HG03280 (cell line): ENCODE measurements around the gene TSHR.
A peak's percentile ranks its signal among the peaks of the same experiment; 100 is the strongest.
"Not testable (repeated sequence)": the region's sequence is repeated elsewhere in the genome, so short reads cannot be mapped to it uniquely, and the experiment has no call there.

Experiments
- ATAC-seq: cut with Tn5 transposase; IDR thresholded peaks from one replicate; pipeline ENCODE4 v1.9.1; 2021; ENCODE audit warnings: mild to moderate bottlenecking, moderate library complexity; ENCODE audit not compliant: unreplicated experiment

Gene TSHR

GRCh38 chr14:80992580-80992979, 37.2 kb downstream of the TSHR start:
- ATAC-seq, result no peak

- ATAC-seq, result peak; percentile 78
Observed at GRCh38 chr14:80996049-80996901, 40.9 kb downstream of the TSHR start.

- ATAC-seq, result no peak
Observed at GRCh38 chr14:81001447-81001846, 46.0 kb downstream of the TSHR start.

- no peak for ATAC-seq
Observed at GRCh38 chr14:81004575-81004974, 49.2 kb downstream of the TSHR start.

DNA sequence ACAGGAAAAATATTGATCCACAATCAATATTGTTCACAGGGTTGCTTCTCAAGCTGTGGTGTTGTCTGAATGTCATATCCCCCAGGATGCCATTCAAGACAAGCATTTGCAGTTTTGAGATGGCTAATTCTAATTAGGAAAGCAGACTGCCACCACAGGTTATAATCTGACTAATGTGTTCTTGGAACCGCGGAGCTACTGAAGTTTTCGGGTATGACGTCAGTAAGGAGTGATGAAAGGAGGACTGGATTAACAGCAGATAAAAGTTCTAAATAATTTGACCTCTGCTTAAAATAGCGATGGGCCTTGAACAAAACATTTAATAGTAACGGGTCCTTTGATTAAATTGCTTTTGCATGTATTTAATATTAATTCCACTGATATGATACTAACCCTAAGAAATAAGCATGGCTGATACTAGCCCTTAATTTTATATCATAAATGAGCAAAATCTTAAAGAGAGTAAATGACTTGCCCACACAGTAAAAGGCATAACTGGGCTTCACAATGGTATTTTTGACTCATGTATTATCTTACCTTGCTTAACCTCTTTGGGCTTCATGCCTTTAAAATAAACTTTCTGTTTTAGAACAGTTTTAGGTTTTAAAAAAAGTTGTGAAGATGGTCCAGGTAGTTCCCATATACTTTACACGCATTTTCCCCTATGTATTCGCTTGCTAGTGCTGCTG, 50.3 kb downstream of the TSHR start:
- ATAC-seq, result no peak

- ATAC-seq, result no peak
Observed at GRCh38 chr14:81006266-81006665, 50.8 kb downstream of the TSHR start.

- no peak for ATAC-seq
Observed at GRCh38 chr14:81007131-81007530, 51.7 kb downstream of the TSHR start.

DNA sequence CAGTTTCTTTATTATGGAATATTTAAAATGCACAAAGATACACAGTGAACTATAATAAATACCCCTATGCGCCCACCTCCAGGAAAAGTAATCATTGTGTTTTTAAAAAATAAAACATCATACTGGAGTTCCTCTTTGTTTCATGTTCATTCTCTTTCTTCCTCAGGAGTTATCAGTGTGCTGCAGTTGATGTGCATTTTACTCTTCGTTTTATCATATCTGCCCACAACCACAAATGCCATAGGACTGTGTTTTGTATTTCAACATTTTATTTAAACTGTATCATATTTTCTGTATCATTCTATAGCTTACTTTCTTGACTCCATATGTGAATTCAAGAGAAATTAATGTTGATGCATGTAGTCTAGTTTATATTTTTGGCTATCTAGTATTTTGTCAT, 53.9 kb downstream of the TSHR start:
- ATAC-seq, result no peak

DNA sequence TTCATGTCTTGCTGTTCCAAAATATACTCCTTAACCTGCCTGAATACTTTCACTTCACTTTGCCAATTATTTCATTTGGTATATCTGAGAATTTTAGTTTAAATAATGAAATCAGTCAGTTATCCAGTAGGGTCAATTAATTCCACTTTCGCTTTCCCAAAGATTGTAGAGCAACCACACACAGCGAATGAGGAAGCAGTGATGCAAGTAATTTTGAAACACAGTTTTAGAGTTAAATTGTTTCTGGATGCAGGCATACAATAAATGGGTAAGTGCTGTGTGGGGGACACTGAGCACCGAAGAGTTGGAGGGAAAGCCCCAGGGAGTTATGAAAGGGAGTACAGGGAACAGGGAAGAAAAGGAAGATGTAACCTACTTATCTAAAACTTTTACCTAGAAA, 62.8 kb downstream of the TSHR start:
- ATAC-seq, result no peak

DNA sequence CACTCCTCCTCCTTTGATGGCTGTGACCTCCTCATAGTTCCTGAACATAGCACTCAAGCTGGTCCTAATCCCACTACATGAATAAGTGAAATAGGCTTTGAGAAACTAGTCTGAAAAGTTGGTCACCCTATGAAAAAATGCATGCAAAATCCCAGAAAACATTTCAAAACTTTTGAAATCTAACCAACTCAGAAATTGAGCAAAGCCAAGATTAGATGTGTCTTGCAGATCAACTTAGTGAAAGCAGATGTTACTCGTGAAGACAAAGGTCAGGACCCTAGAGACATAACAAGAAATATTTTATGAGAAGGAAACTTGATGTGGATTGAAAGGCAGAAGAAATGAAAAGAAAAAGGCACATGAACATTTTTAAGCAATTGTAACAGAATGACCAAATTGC, 63.3 kb downstream of the TSHR start:
- no peak for ATAC-seq

DNA sequence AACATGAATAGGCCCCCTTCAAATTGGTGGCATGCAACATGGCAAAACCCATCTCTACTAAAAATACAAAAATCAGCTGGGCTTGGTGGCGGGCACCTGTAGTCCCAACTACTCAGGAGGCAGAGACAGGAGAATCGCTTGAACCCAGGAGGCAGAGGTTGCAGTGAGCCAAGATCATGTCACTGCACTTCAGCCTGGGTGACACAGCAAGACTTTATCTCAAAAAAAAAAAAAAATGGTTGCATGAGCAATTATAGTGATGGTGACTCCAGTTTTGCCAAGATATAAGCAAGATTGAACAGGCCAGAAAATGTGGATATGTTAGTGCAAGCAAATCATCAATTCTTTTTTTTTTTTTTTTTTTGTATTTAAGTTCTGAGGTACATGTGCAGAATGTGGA, 63.7 kb downstream of the TSHR start:
- not testable (repeated sequence) for ATAC-seq

GRCh38 chr14:81023095-81023710, 67.8 kb downstream of the TSHR start:
- ATAC-seq, result no peak

- no peak for ATAC-seq
Observed at GRCh38 chr14:81028461-81028860, 73.0 kb downstream of the TSHR start.

DNA sequence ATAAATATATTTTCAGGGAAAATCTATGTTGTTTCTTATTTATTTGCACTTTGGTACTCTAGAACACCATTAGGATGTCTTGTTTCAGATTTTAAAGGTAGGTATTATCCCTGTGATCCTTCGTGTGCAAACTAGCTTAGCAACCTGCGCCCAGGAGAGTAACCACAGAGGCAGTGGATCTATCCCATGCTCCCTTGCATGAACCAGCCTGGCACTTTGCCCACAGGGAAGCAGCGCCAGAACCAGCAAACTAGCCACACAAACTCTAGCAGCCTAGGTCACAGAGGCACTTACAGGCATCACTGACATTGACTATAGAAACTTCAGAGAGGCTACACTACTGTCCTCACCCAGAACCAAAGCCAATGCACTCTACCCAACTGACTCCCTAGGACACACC, 76.1 kb downstream of the TSHR start:
- ATAC-seq, result no peak

GRCh38 chr14:81033698-81034240, 78.3 kb downstream of the TSHR start:
- no peak for ATAC-seq

GRCh38 chr14:81042438-81042837, 87.0 kb downstream of the TSHR start:
- no peak for ATAC-seq

- no peak for ATAC-seq
Observed at GRCh38 chr14:81051547-81051946, 96.1 kb downstream of the TSHR start.

- ATAC-seq, result not testable (repeated sequence)
Observed at GRCh38 chr14:81054057-81054456, 98.6 kb downstream of the TSHR start.

- ATAC-seq, result no peak
Observed at GRCh38 chr14:81055971-81056370, 100.5 kb downstream of the TSHR start.

DNA sequence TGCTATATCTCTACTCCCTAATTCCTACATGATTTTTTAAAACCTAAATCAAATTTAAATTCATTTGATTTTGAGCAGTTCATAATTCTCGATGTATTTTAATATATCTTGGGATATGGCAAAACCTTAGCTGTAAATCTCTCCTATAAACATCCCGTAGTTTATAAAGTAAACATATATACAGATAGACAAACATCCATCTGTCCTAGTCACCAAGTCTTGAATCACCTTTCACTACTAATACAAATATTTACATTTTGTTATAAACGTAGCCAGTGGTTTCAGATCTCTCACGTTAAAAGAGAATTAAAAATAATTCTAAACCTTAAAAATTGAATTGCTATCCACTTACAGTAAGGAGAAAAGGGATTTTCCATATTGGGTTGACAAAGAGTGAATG, 107.0 kb downstream of the TSHR start:
- no peak for ATAC-seq

DNA sequence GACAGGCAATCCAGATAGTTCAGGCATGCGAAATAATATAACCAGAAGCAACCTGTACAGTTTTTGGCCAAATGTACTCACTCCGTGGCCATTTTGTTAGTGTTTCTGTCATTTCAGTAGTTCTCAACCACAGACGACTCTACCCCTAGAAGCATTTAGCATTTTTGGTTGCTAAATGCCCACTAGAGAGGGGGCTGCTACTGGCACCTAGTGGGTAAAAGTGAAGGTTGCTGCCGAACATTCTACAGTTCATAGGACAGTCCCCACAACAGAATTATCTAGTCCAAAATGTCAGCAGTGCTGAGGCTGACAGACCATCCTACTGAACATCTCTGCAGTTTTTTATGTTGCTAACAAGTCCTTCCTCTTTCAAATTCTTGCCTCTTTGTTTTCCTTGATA, 107.4 kb downstream of the TSHR start:
- peak; percentile 88 for ATAC-seq

DNA sequence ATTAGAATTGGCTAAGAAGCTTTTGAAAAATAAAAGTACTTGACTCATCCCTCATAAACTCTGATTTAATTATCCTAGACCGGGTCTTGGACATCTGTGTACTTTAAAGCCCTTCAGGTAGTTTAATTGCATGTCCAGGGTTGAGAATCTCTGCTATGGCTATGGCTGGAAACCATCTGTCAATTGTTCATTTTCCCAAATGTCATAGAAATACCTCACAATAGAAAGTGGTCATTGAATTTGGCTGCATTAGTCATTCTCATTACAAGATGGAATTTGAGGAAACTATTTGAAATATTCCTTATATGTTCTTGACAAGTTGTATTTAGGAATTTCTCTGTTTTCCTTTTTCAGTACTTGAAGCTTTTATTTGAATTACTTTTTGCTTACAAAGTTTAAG, 111.3 kb downstream of the TSHR start:
- ATAC-seq, result no peak
